Sigmoid colon (tissue), 7 donors: Measurements from ENCODE around the gene CD300H. TPM values are rescaled to one million over a fixed set of nuclear protein-coding genes. Genes with fewer than 3 reads are reported as not detected.

Experiments
- DNase-seq: peaks from one replicate; pipeline ENCODE4 v3.0.0-alpha.2; 2019
- H3K27ac ChIP-seq, 4 donors: fragments of 200-600 bp; sonication (generic); one replicate each; pipeline ENCODE4 v1.5.1; 2016 to 2019; ENCODE audit warnings: mild to moderate bottlenecking in 1 of 4
- H3K27me3 ChIP-seq, 3 donors: fragments of 200-600 bp; sonication (generic); one replicate each; pipeline ENCODE4 v1.5.1; 2019; ENCODE audit warnings: mild to moderate bottlenecking in 1 of 3
- H3K36me3 ChIP-seq, 4 donors: fragments of 200-600 bp; sonication (generic); one replicate each; pipeline ENCODE4 v1.5.1; 2016 to 2019
- H3K4me1 ChIP-seq, 4 donors: fragments of 200-600 bp; sonication (generic); one replicate each; pipeline ENCODE4 v1.5.1; 2017 to 2019
- H3K4me3 ChIP-seq, 4 donors: fragments of 200-600 bp; sonication (generic); one replicate each; pipeline ENCODE4 v1.5.1; 2017 to 2019; ENCODE audit warnings: mild to moderate bottlenecking in 2 of 4, moderate library complexity in 1 of 4
- H3K9me3 ChIP-seq, 4 donors: fragments of 200-600 bp in 3 of 4; sonication (generic) in 3 of 4; one replicate each; pipeline versions ENCODE4 v1.5.1 to v1.6.1; 2013 to 2019
- EP300 ChIP-seq, 4 donors: sonication (generic); formaldehyde crosslinking; IDR thresholded peaks; one replicate each; pipeline ENCODE4 v1.6.1; 2017; ENCODE audit warnings: antibody characterized with exemption in 4 of 4
- POLR2A ChIP-seq, 2 donors: fragments of 450-650 bp; IDR thresholded peaks; one replicate each; pipeline ENCODE4 v1.6.1; 2016; ENCODE audit warnings: antibody characterized with exemption in 2 of 2, mild to moderate bottlenecking in 2 of 2, moderate library complexity in 2 of 2
- POLR2AphosphoS5 ChIP-seq, 4 donors: sonication (generic); formaldehyde crosslinking; IDR thresholded peaks; one replicate each; pipeline ENCODE4 v1.6.1; 2017; ENCODE audit warnings: antibody characterized with exemption in 4 of 4
- WGBS, 2 donors: extraction: QIAGEN DNeasy Blood & Tissue Kit; methylation state at CpG; one replicate each; pipeline ENCODE4 v1.1.7; 2013; 5-methylcytosine and 5-hydroxymethylcytosine counted together
- intact Hi-C: fragments of 100-400 bp; cut with DNase I; formaldehyde crosslinking; loops from one replicate; pipeline ENCODE4 v1.15.1; 2023
- polyA plus RNA-seq, 3 donors: library from polyadenylated mRNA; stranded (reverse); fragments of 200-250 nt; gene quantifications; one replicate each; pipeline ENCODE4 v1.2.3, GENCODE V29; 2013
- total RNA-seq, 4 donors: library from RNA; depleted of rRNA; stranded (reverse); fragments of >200 nt; gene quantifications; one replicate each; pipeline ENCODE4 v1.1.0, GENCODE V29; 2016
- TF ChIP-seq, protein P1 (sequence below), 4 experiments: fragments of 450-650 bp in 3 of 4; fragments of 200-600 bp in 1 of 4; IDR thresholded peaks; one replicate each; pipeline ENCODE4 v1.5.1; 2016 to 2019; ENCODE audit warnings: antibody characterized with exemption in 4 of 4, mild to moderate bottlenecking in 3 of 4, moderate library complexity in 2 of 4
- donor health status: healthy with polysubstance abuse.
- donor health status: Bipolar disorder and iron deficiency.
- donor health status: healthy.

The CD300H gene
- total and polyA plus RNA-seq, 7 donors = 0.20 TPM; not detected in 6

DNA sequence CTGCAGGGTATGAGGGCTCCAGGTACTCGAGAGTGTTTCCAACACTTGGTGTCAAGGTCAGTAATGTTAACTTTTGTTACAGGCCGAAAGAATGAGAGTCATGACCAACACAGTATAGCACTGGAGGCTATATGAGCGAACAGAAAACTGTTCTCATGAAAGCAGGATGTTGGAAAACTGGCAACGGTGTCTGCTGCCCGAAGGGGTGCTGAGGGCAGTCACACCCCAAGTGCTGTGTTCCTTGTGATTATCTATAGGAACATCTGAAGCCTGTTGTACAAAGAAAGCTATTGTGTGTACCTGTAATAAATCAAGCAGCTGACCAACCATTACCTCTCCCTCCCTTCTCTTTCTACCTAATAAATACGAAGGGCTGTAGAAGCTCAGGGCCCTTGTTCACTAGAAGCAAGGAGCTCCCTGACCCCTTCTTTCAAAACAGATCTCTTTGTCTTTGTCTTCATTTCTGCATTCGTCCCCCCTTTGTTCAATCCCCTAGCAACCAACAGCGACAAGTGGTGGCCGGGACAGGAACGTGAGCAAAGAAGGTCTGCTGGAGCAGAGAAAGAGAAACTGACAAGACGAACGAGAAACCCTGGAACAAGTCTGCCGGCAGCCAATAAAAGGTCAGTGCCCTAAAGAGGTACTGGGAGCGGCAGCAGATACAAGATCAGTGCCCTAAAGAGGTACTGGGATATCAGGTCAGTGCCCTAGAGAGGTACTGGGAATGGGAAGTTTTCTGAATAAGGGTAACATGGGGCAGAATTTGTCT, 17.2 kb upstream of the CD300H start:
- Histone ChIP-seq H3K27me3 (no peaks in the 10 kb centered on the region), H3K4me1 (peaks cover 0 to 9% (median 3%) of the 10 kb centered on the region in 4 donors), H3K9me3 (no peaks in the 10 kb centered on the region), H3K27ac (no peak overlapping the region), H3K4me3 (no peak overlapping the region), H3K36me3 (no peaks in the 10 kb centered on the region)
- intact Hi-C loops = no loop called here
- DNase-seq = no peak
- WGBS, 2 donors = 42 to 70% methylated on average over 14 of the region's 14 CpGs
- TF ChIP-seq POLR2AphosphoS5 (IDR thresholded peaks at IDR 0.05) (no peak), POLR2A (IDR thresholded peaks at IDR 0.05) (no peak), EP300 (IDR thresholded peaks at IDR 0.05) (no peak)
- TF ChIP-seq, protein P1, sequence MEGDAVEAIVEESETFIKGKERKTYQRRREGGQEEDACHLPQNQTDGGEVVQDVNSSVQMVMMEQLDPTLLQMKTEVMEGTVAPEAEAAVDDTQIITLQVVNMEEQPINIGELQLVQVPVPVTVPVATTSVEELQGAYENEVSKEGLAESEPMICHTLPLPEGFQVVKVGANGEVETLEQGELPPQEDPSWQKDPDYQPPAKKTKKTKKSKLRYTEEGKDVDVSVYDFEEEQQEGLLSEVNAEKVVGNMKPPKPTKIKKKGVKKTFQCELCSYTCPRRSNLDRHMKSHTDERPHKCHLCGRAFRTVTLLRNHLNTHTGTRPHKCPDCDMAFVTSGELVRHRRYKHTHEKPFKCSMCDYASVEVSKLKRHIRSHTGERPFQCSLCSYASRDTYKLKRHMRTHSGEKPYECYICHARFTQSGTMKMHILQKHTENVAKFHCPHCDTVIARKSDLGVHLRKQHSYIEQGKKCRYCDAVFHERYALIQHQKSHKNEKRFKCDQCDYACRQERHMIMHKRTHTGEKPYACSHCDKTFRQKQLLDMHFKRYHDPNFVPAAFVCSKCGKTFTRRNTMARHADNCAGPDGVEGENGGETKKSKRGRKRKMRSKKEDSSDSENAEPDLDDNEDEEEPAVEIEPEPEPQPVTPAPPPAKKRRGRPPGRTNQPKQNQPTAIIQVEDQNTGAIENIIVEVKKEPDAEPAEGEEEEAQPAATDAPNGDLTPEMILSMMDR (IDR thresholded peaks at IDR 0.05) = no peak

DNA sequence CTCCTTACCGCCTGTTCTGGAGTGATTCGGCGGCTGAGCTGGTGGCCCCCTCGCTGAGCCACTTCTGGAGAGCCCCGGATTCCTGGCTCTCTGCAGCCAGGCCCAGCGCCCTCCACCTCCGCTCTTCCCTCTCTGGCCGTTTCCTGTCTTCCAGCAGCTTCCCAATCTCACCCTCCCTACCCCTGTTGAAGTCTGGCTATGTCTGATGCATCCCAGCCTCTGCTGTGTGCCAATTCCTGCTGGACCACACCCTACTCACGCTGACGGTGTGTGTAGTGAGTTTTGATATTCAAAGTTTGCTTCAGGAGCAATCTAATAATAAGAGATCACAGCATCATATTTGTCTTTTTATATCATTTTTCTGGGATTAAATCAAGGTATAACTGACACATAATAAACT, 15.3 kb upstream of the CD300H start:
- Histone ChIP-seq H3K4me3 (no peak overlapping the region), H3K27me3 (peaks cover 0 to 3% (median 0%) of the 10 kb centered on the region in 3 donors), H3K4me1 (peaks cover 0 to 9% (median 3%) of the 10 kb centered on the region in 4 donors), H3K36me3 (no peaks in the 10 kb centered on the region), H3K27ac (no peak overlapping the region), H3K9me3 (no peaks in the 10 kb centered on the region)
- intact Hi-C loops = no loop called here
- no peak for TF ChIP-seq EP300 (IDR thresholded peaks at IDR 0.05)
- TF ChIP-seq, protein P1 (IDR thresholded peaks at IDR 0.05) = no peak
- TF ChIP-seq POLR2A (IDR thresholded peaks at IDR 0.05) = no peak
- TF ChIP-seq POLR2AphosphoS5 (IDR thresholded peaks at IDR 0.05) = no peak
- 79 to 84% methylated on average over 10 of the region's 10 CpGs for WGBS, 2 donors
- DNase-seq = no peak

DNA sequence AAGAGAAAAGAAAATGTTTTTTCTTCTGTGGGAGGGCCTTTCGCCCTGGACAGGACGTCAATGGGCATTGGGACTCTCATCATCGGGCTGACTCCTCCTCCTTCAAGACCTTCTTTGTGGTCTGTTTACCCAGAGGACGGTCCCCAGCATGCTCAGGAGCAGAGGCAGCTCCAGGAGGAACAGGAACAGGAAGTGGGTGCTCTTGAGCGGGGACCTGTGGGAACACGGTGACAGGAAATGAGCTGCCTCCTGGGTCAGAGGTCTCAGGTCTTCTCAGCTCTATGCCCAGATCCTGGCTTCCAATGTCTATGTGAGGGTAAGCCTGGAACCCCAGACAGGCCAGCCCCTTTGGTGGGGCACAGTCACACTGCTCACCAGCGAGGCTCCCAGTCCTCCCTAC, 12.6 kb upstream of the CD300H start:
- Histone ChIP-seq H3K4me3 (no peak overlapping the region), H3K36me3 (no peaks in the 10 kb centered on the region), H3K27ac (no peak overlapping the region), H3K4me1 (no peaks in the 10 kb centered on the region), H3K27me3 (peaks cover 0 to 3% (median 0%) of the 10 kb centered on the region in 3 donors), H3K9me3 (no peaks in the 10 kb centered on the region)
- TF ChIP-seq POLR2AphosphoS5 (IDR thresholded peaks at IDR 0.05) (no peak), EP300 (IDR thresholded peaks at IDR 0.05) (no peak), POLR2A (IDR thresholded peaks at IDR 0.05) (no peak)
- TF ChIP-seq, protein P1 (IDR thresholded peaks at IDR 0.05) = no peak
- no peak for DNase-seq
- intact Hi-C loops = no loop called here
- WGBS, 2 donors = 59 to 77% methylated on average over 7 of the region's 7 CpGs

DNA sequence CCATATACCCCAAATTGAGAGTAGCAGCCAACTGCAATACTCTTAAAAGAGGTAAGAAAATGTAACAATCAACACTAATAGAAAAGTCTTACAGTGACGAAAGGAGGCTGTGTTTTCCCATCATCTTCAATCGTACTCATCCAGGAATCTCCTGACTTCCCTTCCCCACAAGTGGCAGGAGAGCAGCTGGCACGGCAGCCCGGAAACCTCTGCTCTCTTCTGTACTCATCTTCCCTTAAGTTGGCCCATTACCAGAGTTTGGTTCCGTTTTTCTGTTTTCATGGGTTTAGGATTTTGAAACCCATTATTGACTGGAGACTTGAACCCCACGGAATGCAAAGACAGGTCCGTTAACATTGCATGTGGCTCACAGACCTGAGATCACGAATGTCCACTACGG, 11.7 kb upstream of the CD300H start:
- WGBS, 2 donors = 80 to 89% methylated on average over 9 of the region's 9 CpGs
- no peak for TF ChIP-seq POLR2A (IDR thresholded peaks at IDR 0.05)
- no peak for TF ChIP-seq EP300 (IDR thresholded peaks at IDR 0.05)
- TF ChIP-seq, protein P1 (IDR thresholded peaks at IDR 0.05) = no peak
- no peak for TF ChIP-seq POLR2AphosphoS5 (IDR thresholded peaks at IDR 0.05)
- Histone ChIP-seq H3K36me3 (no peaks in the 10 kb centered on the region), H3K9me3 (no peaks in the 10 kb centered on the region), H3K4me1 (no peaks in the 10 kb centered on the region), H3K27me3 (peaks cover 0 to 3% (median 0%) of the 10 kb centered on the region in 3 donors), H3K4me3 (no peak overlapping the region), H3K27ac (no peak overlapping the region)
- intact Hi-C loops = no loop called here
- DNase-seq = no peak
